DOHH2 (cell line): ENCODE data around the gene PDLIM7.

Source experiments
- H3F3A ChIP-seq: fragments of 200-600 bp; sonication (generic), shearing (Covaris generic); 2 replicates; pipeline ENCODE4 v1.6.0; 2016; ENCODE audit warnings: antibody characterized with exemption, mild to moderate bottlenecking; ENCODE audit not compliant: control insufficient read depth, insufficient read depth
- H3K27ac ChIP-seq: fragments of 200-600 bp; sonication (generic); 2 replicates; pipeline ENCODE4 v1.5.1; 2014; ENCODE audit warnings: low read depth, mild to moderate bottlenecking, low read length, moderate library complexity
- H3K27me3 ChIP-seq: fragments of 200-600 bp; sonication (generic); 2 replicates; pipeline ENCODE4 v1.6.1; 2014; ENCODE audit warnings: mild to moderate bottlenecking, low read length, mixed read lengths; ENCODE audit not compliant: control insufficient read depth
- H3K36me3 ChIP-seq: fragments of 200-600 bp; sonication (generic); 2 replicates; pipeline ENCODE4 v1.6.1; 2014; ENCODE audit warnings: mild to moderate bottlenecking, low read length, moderate library complexity, mixed read lengths; ENCODE audit not compliant: control insufficient read depth
- H3K4me1 ChIP-seq: fragments of 200-600 bp; sonication (generic); 2 replicates; pipeline ENCODE4 v1.6.1; 2014; ENCODE audit warnings: mild to moderate bottlenecking, low read length, mixed read lengths; ENCODE audit not compliant: control insufficient read depth
- H3K4me2 ChIP-seq: fragments of 200-600 bp; sonication (generic); 2 replicates; pipeline ENCODE4 v1.6.0; 2014; ENCODE audit warnings: mild to moderate bottlenecking, low read length, moderate library complexity
- H3K4me3 ChIP-seq: fragments of 200-600 bp; sonication (generic); 2 replicates; pipeline ENCODE4 v1.5.1; 2014; ENCODE audit warnings: mild to moderate bottlenecking, low read length, mixed read lengths
- H3K79me2 ChIP-seq: fragments of 200-600 bp; sonication (generic); 2 replicates; pipeline ENCODE4 v1.6.1; 2014; ENCODE audit warnings: mild to moderate bottlenecking, low read length, mixed read lengths; ENCODE audit not compliant: control insufficient read depth
- H3K9me2 ChIP-seq: fragments of 200-600 bp; sonication (generic); replicated peaks from 2 replicates; pipeline ENCODE4 v1.6.1; 2014; ENCODE audit warnings: mild to moderate bottlenecking, low read length, mixed read lengths; ENCODE audit not compliant: control insufficient read depth
- H3K9me3 ChIP-seq: fragments of 200-600 bp; sonication (generic); 2 replicates; pipeline ENCODE4 v1.6.1; 2014; ENCODE audit warnings: antibody characterized with exemption, low read length, mixed read lengths; ENCODE audit not compliant: control insufficient read depth, insufficient read depth
- H4K20me1 ChIP-seq: fragments of 200-600 bp; sonication (generic); 2 replicates; pipeline ENCODE4 v1.6.0; 2014; ENCODE audit warnings: low read depth, mild to moderate bottlenecking, antibody characterized with exemption, low read length, moderate library complexity; ENCODE audit not compliant: control insufficient read depth, insufficient read depth
- CTCF ChIP-seq: fragments of 200-600 bp; sonication (generic); IDR thresholded peaks from one replicate; pipeline ENCODE4 v1.5.1; 2014; ENCODE audit warnings: antibody characterized with exemption, mild to moderate bottlenecking, low read depth, low read length; ENCODE audit not compliant: poor library complexity, severe bottlenecking
- EZH2phosphoT487 ChIP-seq: fragments of 200-600 bp; sonication (generic); IDR thresholded peaks from 2 replicates; pipeline ENCODE4 v1.6.1; 2017; ENCODE audit warnings: borderline replicate concordance, mild to moderate bottlenecking, antibody characterized with exemption, low read length, moderate library complexity, mixed read lengths

Gene PDLIM7

GRCh38 chr5:177503351-177504085 lies 6.1 kb upstream of the PDLIM7 start:
- Histone ChIP-seq H3K4me1 (peaks cover 69% of the 10 kb centered on the region), H3K27me3 (peaks cover 10% of the 10 kb centered on the region), H4K20me1 (peaks cover 8% of the 10 kb centered on the region; the same call in 1 of the 2 replicates), H3K4me2 (peak overlapping the region; percentile 61; the same call in 1 of the 2 replicates), H3K4me3 (no peak overlapping the region), H3K79me2 (peaks cover 22% of the 10 kb centered on the region), H3K36me3 (peaks cover 67% of the 10 kb centered on the region), H3K27ac (peak overlapping the region; percentile 83), H3K9me2 (no peaks in the 10 kb centered on the region), H3K9me3 (no peaks in the 10 kb centered on the region), H3F3A (peaks cover 31% of the 10 kb centered on the region)
- TF ChIP-seq CTCF (no peak), EZH2phosphoT487 (no peak)

DNA sequence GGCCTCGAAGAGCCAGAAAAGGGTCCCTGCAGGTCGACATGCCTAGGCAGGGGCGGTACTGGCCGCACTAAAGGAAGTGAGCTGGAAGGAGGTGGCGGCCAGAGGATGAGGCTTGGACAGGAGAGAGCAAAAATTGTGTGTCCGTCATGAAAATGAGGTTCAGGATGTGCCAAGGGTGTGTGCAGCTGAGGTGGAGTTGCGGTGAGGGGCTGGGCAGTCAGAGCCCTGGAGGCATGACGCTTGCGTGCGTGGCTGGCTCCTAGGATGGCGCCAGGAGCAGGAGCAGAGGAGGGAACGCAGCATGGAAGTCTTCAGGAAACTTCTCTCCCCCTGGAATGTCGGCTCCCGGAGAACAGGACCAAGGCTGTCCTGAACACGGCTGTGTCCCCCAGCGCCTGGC lies 5.5 kb upstream of the PDLIM7 start:
- H3F3A ChIP-seq = peaks cover 31% of the 10 kb centered on the region
- H3K79me2 ChIP-seq = peaks cover 16% of the 10 kb centered on the region
- H3K9me2 ChIP-seq = no peaks in the 10 kb centered on the region
- peak overlapping the region; percentile 61 for H3K4me2 ChIP-seq
- peak overlapping the region; percentile 28 for H3K4me3 ChIP-seq
- no peak for TF ChIP-seq CTCF
- TF ChIP-seq EZH2phosphoT487 = no peak
- H4K20me1 ChIP-seq = peaks cover 8% of the 10 kb centered on the region; the same call in 1 of the 2 replicates
- H3K27ac ChIP-seq = peak overlapping the region; percentile 83
- peaks cover 16% of the 10 kb centered on the region for H3K27me3 ChIP-seq
- peaks cover 69% of the 10 kb centered on the region for H3K4me1 ChIP-seq
- H3K9me3 ChIP-seq = no peaks in the 10 kb centered on the region
- peaks cover 61% of the 10 kb centered on the region for H3K36me3 ChIP-seq

GRCh38 chr5:177501874-177502678 lies 4.7 kb upstream of the PDLIM7 start:
- Histone ChIP-seq H3K9me3 (no peaks in the 10 kb centered on the region), H3K79me2 (peaks cover 8% of the 10 kb centered on the region), H3K4me3 (peak overlapping the region; percentile 28), H3K27ac (peak overlapping the region; percentile 83), H3K36me3 (peaks cover 53% of the 10 kb centered on the region), H3F3A (peaks cover 31% of the 10 kb centered on the region), H3K9me2 (no peaks in the 10 kb centered on the region), H3K4me2 (peak overlapping the region; percentile 61), H4K20me1 (peaks cover 8% of the 10 kb centered on the region; the same call in 1 of the 2 replicates), H3K4me1 (peaks cover 63% of the 10 kb centered on the region), H3K27me3 (peaks cover 18% of the 10 kb centered on the region)
- no peak for TF ChIP-seq CTCF
- TF ChIP-seq EZH2phosphoT487 = no peak
